Raji (cell line): ENCODE results near the gene ANXA9.

Experiments
- POLR2A ChIP-seq: IDR thresholded peaks from 2 replicates; pipeline ENCODE4 v1.6.1; 2011; ENCODE audit warnings: low read depth, low read length, control low read depth; ENCODE audit not compliant: insufficient read depth

Gene ANXA9

DNA sequence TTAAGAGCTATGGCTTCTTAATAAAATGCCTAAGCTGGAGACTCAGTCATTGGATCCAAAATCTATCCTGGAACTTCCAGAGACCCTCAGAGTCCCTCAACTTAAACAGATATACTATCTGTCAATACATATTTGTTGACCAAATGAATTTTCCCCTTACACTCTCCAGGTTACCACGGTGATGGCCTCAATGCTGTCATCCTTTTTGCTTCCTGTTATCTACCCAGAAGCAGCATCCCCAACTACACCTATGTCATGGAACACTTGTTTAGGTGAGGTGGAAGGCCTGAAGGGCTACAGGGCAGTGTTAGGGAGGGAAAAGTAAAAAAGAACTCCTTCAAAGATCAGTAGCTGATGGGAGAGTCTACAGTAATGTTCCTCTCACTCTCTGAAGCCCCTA lies 61.1 kb downstream of the ANXA9 start:
- no peak for TF ChIP-seq POLR2A
